K562 (cell line): Measurements from ENCODE around the gene MRPL2. TPM values are rescaled to one million over a fixed set of nuclear protein-coding genes. Genes with fewer than 3 reads are reported as not detected.

Experiments
- ATAC-seq: fragments of 200-7000 bp; cut with Tn5 transposase; 3 replicates; pipeline ENCODE4 v1.9.1; 2020; ENCODE audit warnings: moderate library complexity
- BruUV-seq: library from RNA; stranded (reverse); fragments of 400-500 nt; replicated peaks from 2 replicates; lab custom pipeline; 2021; lab: Mats Ljungman, UMichigan
- CTCF ChIA-PET: fragments of 300-600 bp; formaldehyde crosslinking; extraction: SDS; loops from one replicate; lab custom pipeline; 2021; ENCODE audit warnings: low intra/inter-chr PET ratio; lab: Yijun Ruan, JAX
- POLR2A ChIA-PET: fragments of 300-600, 350-650 bp; sonication (Branson Sonifier 250); formaldehyde crosslinking; extraction: SDS; loops from one replicate; lab custom pipeline; 2021; ENCODE audit warnings: antibody characterized with exemption, inconsistent platforms; lab: Yijun Ruan, JAX
- DNase-seq, 4 experiments: peaks; one replicate each; pipeline versions ENCODE4 v3.0.0 to v3.0.0-alpha.2; 2011 to 2018; ENCODE audit warnings: low spot score in 3 of 4, mixed read lengths in 3 of 4; ENCODE audit errors: extremely low read depth in 1 of 4
- FAIRE-seq: peaks from 2 replicates; lab custom pipeline; 2011; peaks lifted over from hg19 to GRCh38; lab: Jason Lieb, UNC
- H2AFZ ChIP-seq: 2 replicates; pipeline ENCODE4 v1.6.0; 2011; ENCODE audit warnings: low read depth, low read length, control low read depth, inconsistent platforms
- H3K27ac ChIP-seq: fragments of 200-600 bp; 3 replicates; pipeline ENCODE4 v1.8.0; 2011; ENCODE audit warnings: low read depth, mild to moderate bottlenecking, control low read depth, inconsistent platforms, low read length, moderate library complexity, mixed read lengths; ENCODE audit errors: extremely low read depth
- H3K27me3 ChIP-seq, 2 experiments: fragments of 300-600 bp in 1 of 2; 2 replicates in 1 of 2; 3 replicates in 1 of 2; pipeline versions ENCODE4 v1.6.0 to v1.8.0; 2011; ENCODE audit warnings: inconsistent platforms in 2 of 2, low read length in 2 of 2, mild to moderate bottlenecking in 1 of 2, mixed read lengths in 1 of 2, moderate library complexity in 1 of 2; ENCODE audit not compliant: control insufficient read depth in 2 of 2, insufficient read depth in 2 of 2
- H3K36me3 ChIP-seq: fragments of 300-600 bp; 3 replicates; pipeline ENCODE4 v1.8.0; 2011; ENCODE audit warnings: mild to moderate bottlenecking, low read length, inconsistent platforms; ENCODE audit not compliant: control insufficient read depth, insufficient read depth
- H3K4me1 ChIP-seq, 2 experiments: fragments of 200-600 bp in 1 of 2; replicated peaks in 1 of 2; 2 replicates in 1 of 2; 3 replicates in 1 of 2; pipeline versions ENCODE4 v1.5.1 to v1.8.0; 2011; ENCODE audit warnings: inconsistent platforms in 2 of 2, low read length in 2 of 2, mild to moderate bottlenecking in 1 of 2, mixed read lengths in 1 of 2, moderate library complexity in 1 of 2; ENCODE audit not compliant: control insufficient read depth in 2 of 2, insufficient read depth in 2 of 2
- H3K4me2 ChIP-seq: 2 replicates; pipeline ENCODE4 v1.6.1; 2011; ENCODE audit warnings: low read length, control low read depth, inconsistent platforms, mixed read lengths; ENCODE audit not compliant: insufficient read depth
- H3K4me3 ChIP-seq: fragments of 200-600 bp; sonication (generic), shearing (Covaris generic); 2 replicates; pipeline ENCODE4 v1.5.1; 2016; ENCODE audit warnings: control low read depth, inconsistent platforms
- H3K79me2 ChIP-seq: fragments of 200-600 bp; 3 replicates; pipeline ENCODE4 v1.8.0; 2011; ENCODE audit warnings: low read length, inconsistent platforms; ENCODE audit not compliant: control insufficient read depth, insufficient read depth
- H3K9ac ChIP-seq, 2 experiments: 2 replicates each; pipeline versions ENCODE4 v1.6.0 to v1.6.1; 2011; ENCODE audit warnings: low read depth in 2 of 2, low read length in 2 of 2, control low read depth in 1 of 2, inconsistent platforms in 1 of 2, mild to moderate bottlenecking in 1 of 2, mixed read lengths in 1 of 2; ENCODE audit not compliant: insufficient read depth in 1 of 2
- H3K9me1 ChIP-seq: one replicate; pipeline ENCODE4 v1.6.0; 2011; ENCODE audit warnings: inconsistent platforms, mild to moderate bottlenecking, low read length, moderate library complexity; ENCODE audit not compliant: control insufficient read depth, insufficient read depth
- H3K9me3 ChIP-seq: replicated peaks from 2 replicates; pipeline ENCODE4 v1.5.1; 2011; ENCODE audit warnings: low read depth, low read length, inconsistent platforms; ENCODE audit not compliant: control insufficient read depth, insufficient read depth
- H4K20me1 ChIP-seq: replicated peaks from 2 replicates; pipeline ENCODE4 v1.6.1; 2011; ENCODE audit warnings: low read length, inconsistent platforms, mixed read lengths; ENCODE audit not compliant: control insufficient read depth, insufficient read depth
- FOXP1 ChIP-seq: sonication (generic); formaldehyde crosslinking; IDR thresholded peaks from 2 replicates; pipeline ENCODE4 v1.8.0; 2022; ENCODE audit warnings: mild to moderate bottlenecking, missing genetic modification reagents
- HDAC3 ChIP-seq: fragments of 450-650 bp; IDR thresholded peaks from 2 replicates; pipeline ENCODE4 v1.6.1; 2018; ENCODE audit warnings: borderline replicate concordance, mild to moderate bottlenecking, moderate library complexity; ENCODE audit not compliant: partially characterized antibody
- MITF ChIP-seq: IDR thresholded peaks from 2 replicates; pipeline ENCODE4 v1.6.1; 2014; ENCODE audit warnings: antibody characterized with exemption
- ZNF212 ChIP-seq: fragments of 450-650 bp; formaldehyde crosslinking; IDR thresholded peaks from 2 replicates; pipeline ENCODE4 v1.4.0; 2020; ENCODE audit warnings: mild to moderate bottlenecking
- WGBS: fragments of 100-300 bp; shearing (Covaris generic); methylation state at CpG from one replicate; pipeline ENCODE4 v1.1.6; 2016; ENCODE audit warnings: low coverage, mixed read lengths; ENCODE audit not compliant: insufficient coverage; ENCODE audit errors: missing lambda C conversion rate; 5-methylcytosine and 5-hydroxymethylcytosine counted together
- in situ Hi-C: fragments of 300-500 bp; cut with MboI; formaldehyde crosslinking; loops from 4 replicates; pipeline ENCODE4 v1.15.0; 2018; ENCODE audit warnings: inconsistent platforms, mixed read lengths
- intact Hi-C: fragments of 100-400 bp; cut with micrococcal nuclease; formaldehyde crosslinking; loops from 2 replicates; pipeline ENCODE4 v1.14.2; 2022
- polyA plus RNA-seq, 8 experiments: library from polyadenylated mRNA; depleted of rRNA in 4 of 8; stranded (reverse) in 5 of 8; unstranded in 3 of 8; fragments of >200 nt; fragmentation: Nextera tagmentation in 2 of 8; fragmentation: Illumina TruSeq in 1 of 8; extraction: Ambion mirVana in 2 of 8; extraction: Trizol in 1 of 8; gene quantifications; 2 replicates each; pipeline versions ENCODE4 v1.2.1 to v1.2.3, GENCODE V29; 2011 to 2014; ENCODE audit warnings: inconsistent platforms in 1 of 8, missing spikeins in 1 of 8
- total RNA-seq, 7 experiments: library from RNA; depleted of rRNA in 6 of 7; stranded (reverse); fragments of >200 nt in 6 of 7; fragmentation: Illumina TruSeq in 2 of 7; extraction: Trizol in 2 of 7; gene quantifications; 2 replicates each; pipeline versions ENCODE4 v1.2.1 to v1.2.3, GENCODE V29; 2011 to 2021; ENCODE audit warnings: low replicate concordance in 1 of 7

MRPL2 gene
- total and polyA plus RNA-seq, 9 of the 15 experiments (the other 6 are each of a cell fraction or from before 2014, with no cell fraction given): 63.1 to 262 (median 121) TPM

- no peaks in the 10 kb centered on the region for H3K9me3 ChIP-seq
- WGBS: 92% methylated on average over 2 of the region's 2 CpGs
- no peak overlapping the region for H3K4me3 ChIP-seq
- intact Hi-C loops: no loop called here
- H3K27me3 ChIP-seq: no peaks in the 10 kb centered on the region
- no peak for FAIRE-seq
- TF ChIP-seq ZNF212 (no peak), HDAC3 (no peak), FOXP1 (CRISPR knock-in tag) (no peak), MITF (no peak)
- TF ChIP-seq, all 486 proteins: peak for 0
- in situ Hi-C loops: no loop called here
- Histone ChIP-seq H3K4me2 (no peak overlapping the region), H3K36me3 (peaks cover 79% of the 10 kb centered on the region), H3K27ac (no peak overlapping the region), H2AFZ (no peak overlapping the region), H3K9ac (no peak overlapping the region), H3K9me1 (no peaks in the 10 kb centered on the region), H3K4me1 (peaks cover 11 to 24% of the 10 kb centered on the region in 2 experiments), H3K79me2 (peaks cover 44% of the 10 kb centered on the region), H4K20me1 (no peaks in the 10 kb centered on the region)
- POLR2A ChIA-PET: interaction anchor here (0.9 to 1.8 kb wide), 4 partner anchors 10 to 95 kb away, joined by 3 to 6 read pairs (median 5); partner anchors contain the start of genes KLHDC3 and MEA1
- CTCF ChIA-PET: interaction anchor here (0.7 kb wide), 1 partner anchor 13 kb away, joined by 4 read pairs; no protein-coding TSS in a partner anchor
- ATAC-seq (no peak), DNase-seq (no peak)
- TSS peak; percentile 14 for BruUV-seq
Measured at GRCh38 chr6:43024436-43024835, 34.8 kb downstream of the MRPL2 start.
